ENCODE results near the gene ACTN1. TPM values are rescaled to one million over a fixed set of nuclear protein-coding genes. Genes with fewer than 3 reads are reported as not detected.

The ACTN1 gene
- total and polyA plus RNA-seq, 10 of the 15 experiments (the other 5 are each of a cell fraction or from before 2014, with no cell fraction given): 0.14 to 39.4 (median 2.6) TPM

DNA sequence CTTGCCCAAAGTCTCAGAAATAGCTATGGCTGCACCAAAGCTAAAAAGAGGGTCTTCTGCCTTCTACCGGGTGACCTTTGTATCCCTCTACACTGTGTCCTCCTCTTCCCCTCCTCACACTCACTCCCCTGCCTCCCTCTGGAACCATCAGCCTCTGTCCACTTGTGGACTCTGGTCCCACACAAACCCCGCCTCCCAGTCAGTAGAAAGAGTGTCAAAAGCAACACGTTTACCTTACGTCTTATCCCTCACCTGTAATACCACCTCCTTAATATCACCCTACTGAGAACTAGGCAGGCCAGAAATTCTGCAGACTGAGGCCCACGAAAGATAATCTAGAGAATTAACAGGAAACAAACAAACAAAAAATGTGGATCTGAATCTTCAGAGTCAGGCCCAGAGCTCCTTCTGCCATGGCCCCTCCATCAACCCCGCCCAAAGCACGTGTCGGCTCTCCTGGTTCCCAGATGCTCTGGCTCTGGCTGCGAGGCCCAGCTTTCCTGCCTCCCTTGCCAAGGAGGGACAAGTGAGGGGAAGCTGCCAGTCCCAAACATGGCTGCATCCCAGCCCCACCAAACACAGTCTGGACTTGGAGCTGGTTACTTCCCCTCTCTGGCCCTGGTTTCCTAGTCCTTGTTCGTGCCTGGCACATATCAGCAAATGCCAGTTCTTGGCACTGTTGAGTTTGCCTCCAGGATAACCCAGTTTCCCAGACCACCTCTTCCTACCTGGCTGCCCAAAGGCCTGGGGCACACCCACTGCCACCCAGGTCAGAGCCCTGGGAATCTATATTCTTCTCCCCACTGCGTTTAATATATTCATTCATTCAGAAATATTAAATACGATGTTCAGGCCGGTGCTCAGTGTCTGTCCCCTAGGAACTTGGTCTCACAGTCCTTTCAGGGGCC is 2.7 kb downstream of the ACTN1 start:
- intact Hi-C loops (cut with micrococcal nuclease; ENCODE audit: unreplicated experiment): no loop called here
- no peak for TF ChIP-seq ZZZ3 (IDR thresholded peaks at IDR 0.05; ENCODE audit: control insufficient read depth, insufficient read length, low read depth)
- 86% methylated on average over 13 of the region's 13 CpGs for WGBS (ENCODE audit: insufficient coverage, insufficient replicate concordance, low lambda C conversion rate, missing lambda C conversion rate)
- ATAC-seq (no peak), FAIRE-seq (no peak), DNase-seq (ENCODE audit: low read depth, low spot score) (no peak)
- POLR2A ChIA-PET: no interaction called here
- Histone ChIP-seq H3K9ac (ENCODE audit: control insufficient read depth, insufficient read depth, low read length) (peak overlapping the region; percentile 24; the same call in 1 of the 2 replicates), H3K27ac (ENCODE audit: control insufficient read depth, insufficient read depth) (no peak overlapping the region), H3K79me2 (ENCODE audit: control insufficient read depth, insufficient read depth, low read length) (no peaks in the 10 kb centered on the region; the same call in none of the 2 replicates), H3K36me3 (ENCODE audit: control insufficient read depth in 2 of 2, insufficient read depth in 2 of 2, low read length in 1 of 2) (no peaks in the 10 kb centered on the region), H2AFZ (ENCODE audit: control insufficient read depth, low read depth, low read length) (no peak overlapping the region), H3K27me3 (replicated peaks in 1 of 2; ENCODE audit: control insufficient read depth in 2 of 2, insufficient read depth in 2 of 2, low read length in 1 of 2) (peaks cover 3 to 10% of the 10 kb centered on the region in 2 experiments; a peak in 2 of 4 replicates), H3K4me3 (0 out of 2 replicates have a peak overlapping the region, but pooled peaks have one; percentile 80), H3K4me2 (ENCODE audit: control insufficient read depth, insufficient read depth) (peak overlapping the region; percentile 49), H3K9me3 (replicated peaks; ENCODE audit: control insufficient read depth, insufficient read depth, low read length) (peaks cover 11% of the 10 kb centered on the region; the same call in 2 of the 3 replicates), H3K4me1 (ENCODE audit: control insufficient read depth, insufficient read depth, low read length) (no peaks in the 10 kb centered on the region; the same call in 1 of the 2 replicates), H4K20me1 (ENCODE audit: control insufficient read depth, insufficient read depth) (no peaks in the 10 kb centered on the region)
- RAD21 ChIA-PET (ENCODE audit: unreplicated experiment): interaction anchor here (2.0 kb wide), 1 partner anchor 125 kb away, joined by 6 read pairs; no protein-coding TSS in a partner anchor
- in situ Hi-C loops (cut with MboI): no loop called here
- TSS peak; percentile 51 for BruUV-seq (replicated peaks)
- SMC1A ChIA-PET (ENCODE audit: uncharacterized antibody, unreplicated experiment): interaction anchor here (0.6 to 1.2 kb wide), 4 partner anchors 11 to 1306 kb away, joined by 3 read pairs; no protein-coding TSS in a partner anchor
- CTCF ChIA-PET: interaction anchor here (0.6 to 1.7 kb wide), 3 partner anchors 29 to 132 kb away, joined by 3 to 7 read pairs (median 4); no protein-coding TSS in a partner anchor

DNA sequence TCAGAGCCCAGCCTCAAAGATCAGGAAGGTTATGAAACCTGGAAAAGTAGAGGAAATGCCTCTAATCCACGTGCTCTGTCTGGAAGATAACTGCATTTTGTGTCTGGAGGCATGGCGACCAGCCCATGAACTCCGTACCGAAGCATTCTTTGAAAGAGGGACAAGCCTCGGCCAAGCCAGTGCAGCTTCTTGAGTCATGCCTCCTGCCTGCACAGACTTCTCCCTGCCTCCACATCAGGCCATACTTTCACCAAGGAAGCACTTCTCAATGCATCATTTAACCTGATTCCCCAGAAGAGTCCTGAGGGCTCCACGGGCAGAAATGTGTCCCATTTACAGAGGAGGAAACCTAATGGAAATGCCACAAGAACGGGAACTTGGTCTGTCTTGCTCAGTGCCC is 3.4 kb downstream of the ACTN1 start:
- H4K20me1 ChIP-seq (ENCODE audit: control insufficient read depth, insufficient read depth): no peaks in the 10 kb centered on the region
- 67% methylated on average over 7 of the region's 7 CpGs for WGBS (ENCODE audit: insufficient coverage, insufficient replicate concordance, low lambda C conversion rate, missing lambda C conversion rate)
- POLR2A ChIA-PET: no interaction called here
- H3K9me3 ChIP-seq (replicated peaks; ENCODE audit: control insufficient read depth, insufficient read depth, low read length): peaks cover 11% of the 10 kb centered on the region; the same call in 2 of the 3 replicates
- no TSS peak for BruUV-seq (replicated peaks)
- H3K4me3 ChIP-seq: no peak overlapping the region
- SMC1A ChIA-PET (ENCODE audit: uncharacterized antibody, unreplicated experiment): interaction anchor here (0.6 to 1.2 kb wide), 2 partner anchors 10 to 1305 kb away, joined by 3 read pairs; no protein-coding TSS in a partner anchor
- H3K27ac ChIP-seq (ENCODE audit: control insufficient read depth, insufficient read depth): no peak overlapping the region
- H3K27me3 ChIP-seq (replicated peaks in 1 of 2; ENCODE audit: control insufficient read depth in 2 of 2, insufficient read depth in 2 of 2, low read length in 1 of 2): peaks cover 3 to 6% of the 10 kb centered on the region in 2 experiments; a peak in 2 of 4 replicates
- FAIRE-seq (no peak), DNase-seq (ENCODE audit: low read depth, low spot score) (no peak), ATAC-seq (no peak)
- H3K9ac ChIP-seq (ENCODE audit: control insufficient read depth, insufficient read depth, low read length): no peak overlapping the region
- in situ Hi-C loops (cut with MboI) (no loop called here), intact Hi-C loops (cut with micrococcal nuclease; ENCODE audit: unreplicated experiment) (no loop called here)
- H2AFZ ChIP-seq (ENCODE audit: control insufficient read depth, low read depth, low read length): no peak overlapping the region
- no peaks in the 10 kb centered on the region for H3K36me3 ChIP-seq (ENCODE audit: control insufficient read depth in 2 of 2, insufficient read depth in 2 of 2, low read length in 1 of 2)
- RAD21 ChIA-PET (ENCODE audit: unreplicated experiment): no interaction called here
- H3K4me2 ChIP-seq (ENCODE audit: control insufficient read depth, insufficient read depth): no peak overlapping the region
- H3K4me1 ChIP-seq (ENCODE audit: control insufficient read depth, insufficient read depth, low read length): no peaks in the 10 kb centered on the region; the same call in 1 of the 2 replicates
- H3K79me2 ChIP-seq (ENCODE audit: control insufficient read depth, insufficient read depth, low read length): no peaks in the 10 kb centered on the region; the same call in none of the 2 replicates
- CTCF ChIA-PET: interaction anchor here (1.6 kb wide), 1 partner anchor 64 kb away, joined by 4 read pairs; no protein-coding TSS in a partner anchor
- TF ChIP-seq TCF3 (IDR thresholded peaks at IDR 0.05; ENCODE audit: borderline replicate concordance, insufficient read depth, low read depth, low read length) (no peak), SPI1 (IDR thresholded peaks at IDR 0.05; ENCODE audit: borderline replicate concordance, insufficient read depth, low read depth, low read length) (no peak), CBX5 (IDR thresholded peaks at IDR 0.05; ENCODE audit: low read depth) (no peak), KAT2A (conservative IDR thresholded peaks at IDR 0.05; ENCODE audit: control insufficient read depth, low read depth, low read length) (no peak), RB1 (IDR thresholded peaks at IDR 0.05; ENCODE audit: borderline replicate concordance) (no peak), BACH1 (IDR thresholded peaks at IDR 0.05; ENCODE audit: borderline replicate concordance) (no peak), ZNF274 (IDR thresholded peaks at IDR 0.05; ENCODE audit: insufficient read depth, insufficient read length) (no peak), RFX5 (IDR thresholded peaks at IDR 0.05; ENCODE audit: low read depth, low read length) (no peak), ZBTB40 (IDR thresholded peaks at IDR 0.05; ENCODE audit: borderline replicate concordance) (no peak), ZSCAN29 (IDR thresholded peaks at IDR 0.05) (no peak)

All from GM12878 (cell line).